ENCODE data around the gene COG1. TPM values are rescaled to one million over a fixed set of nuclear protein-coding genes. Genes with fewer than 3 reads are reported as not detected.
"Not testable (repeated sequence)": the region's sequence is repeated elsewhere in the genome, so short reads cannot be mapped to it uniquely, and the experiment has no call there.

The COG1 gene, protein sequence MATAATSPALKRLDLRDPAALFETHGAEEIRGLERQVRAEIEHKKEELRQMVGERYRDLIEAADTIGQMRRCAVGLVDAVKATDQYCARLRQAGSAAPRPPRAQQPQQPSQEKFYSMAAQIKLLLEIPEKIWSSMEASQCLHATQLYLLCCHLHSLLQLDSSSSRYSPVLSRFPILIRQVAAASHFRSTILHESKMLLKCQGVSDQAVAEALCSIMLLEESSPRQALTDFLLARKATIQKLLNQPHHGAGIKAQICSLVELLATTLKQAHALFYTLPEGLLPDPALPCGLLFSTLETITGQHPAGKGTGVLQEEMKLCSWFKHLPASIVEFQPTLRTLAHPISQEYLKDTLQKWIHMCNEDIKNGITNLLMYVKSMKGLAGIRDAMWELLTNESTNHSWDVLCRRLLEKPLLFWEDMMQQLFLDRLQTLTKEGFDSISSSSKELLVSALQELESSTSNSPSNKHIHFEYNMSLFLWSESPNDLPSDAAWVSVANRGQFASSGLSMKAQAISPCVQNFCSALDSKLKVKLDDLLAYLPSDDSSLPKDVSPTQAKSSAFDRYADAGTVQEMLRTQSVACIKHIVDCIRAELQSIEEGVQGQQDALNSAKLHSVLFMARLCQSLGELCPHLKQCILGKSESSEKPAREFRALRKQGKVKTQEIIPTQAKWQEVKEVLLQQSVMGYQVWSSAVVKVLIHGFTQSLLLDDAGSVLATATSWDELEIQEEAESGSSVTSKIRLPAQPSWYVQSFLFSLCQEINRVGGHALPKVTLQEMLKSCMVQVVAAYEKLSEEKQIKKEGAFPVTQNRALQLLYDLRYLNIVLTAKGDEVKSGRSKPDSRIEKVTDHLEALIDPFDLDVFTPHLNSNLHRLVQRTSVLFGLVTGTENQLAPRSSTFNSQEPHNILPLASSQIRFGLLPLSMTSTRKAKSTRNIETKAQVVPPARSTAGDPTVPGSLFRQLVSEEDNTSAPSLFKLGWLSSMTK
- total RNA-seq, result 10 to 100 TPM in 1 of 4 donors, 1 to 10 TPM in 3; 8.0 to 14.7 (median 9.2) TPM

DNA sequence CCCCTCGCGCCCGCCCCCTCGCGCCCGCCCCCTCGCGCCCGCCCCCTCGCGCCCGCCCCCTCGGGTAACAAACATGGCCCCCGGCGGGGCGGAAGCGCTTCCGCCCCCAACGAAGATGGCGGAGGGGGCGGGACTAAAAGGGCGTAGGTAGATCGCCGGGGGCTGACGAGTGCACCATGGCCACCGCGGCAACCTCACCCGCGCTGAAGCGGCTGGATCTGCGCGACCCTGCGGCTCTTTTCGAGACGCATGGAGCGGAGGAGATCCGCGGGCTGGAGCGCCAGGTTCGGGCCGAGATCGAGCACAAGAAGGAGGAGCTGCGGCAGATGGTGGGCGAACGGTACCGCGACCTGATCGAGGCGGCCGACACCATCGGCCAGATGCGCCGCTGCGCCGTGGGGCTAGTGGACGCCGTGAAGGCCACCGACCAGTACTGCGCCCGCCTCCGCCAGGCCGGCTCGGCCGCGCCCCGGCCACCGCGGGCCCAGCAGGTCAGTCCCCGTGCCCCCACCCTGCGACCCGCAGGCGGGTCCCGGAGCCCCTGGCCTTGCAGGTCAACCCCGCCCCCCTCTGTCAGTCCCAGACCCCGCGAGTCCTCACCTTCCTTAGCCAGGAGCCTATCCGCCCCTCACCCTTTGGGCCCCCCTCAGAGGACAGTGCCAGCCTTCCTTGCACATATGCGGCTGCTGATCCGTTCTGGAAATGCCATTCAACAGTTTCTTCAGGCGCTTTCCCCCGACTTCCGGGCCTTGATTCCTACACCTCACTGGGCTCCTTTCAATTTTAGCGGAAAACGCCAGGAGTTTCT lies at the start of gene COG1:
COG1 (plus strand) TSS at position 162 of the 808 bp plus-strand sequence; CDS start at position 177, 15 bp downstream.
- no peaks in the 10 kb centered on the region for H3K9me3 ChIP-seq
- TF ChIP-seq POLR2A (IDR thresholded peaks at IDR 0.05) (peak in 1 of 4 donors; percentile 28), CTCF (IDR thresholded peaks at IDR 0.05) (peak in 1 of 6 experiments; percentile 6)
- DNase-seq, result peak; percentile 35
- WGBS, 2 donors, result 0 to 1% methylated on average over 14 to 40 of the region's 84 CpGs
- H3K36me3 ChIP-seq, result peaks cover 9 to 18% (median 11%) of the 10 kb centered on the region in 3 donors
- peak within 1 kb of the TSS; percentile 85 to 95 (median 92) for H3K4me3 ChIP-seq
- peak within 1 kb of the TSS; percentile 87 to 94 (median 93) for H3K27ac ChIP-seq
- H3K4me1 ChIP-seq, result peaks cover 6 to 39% (median 11%) of the 10 kb centered on the region in 3 donors
- intact Hi-C loops (cut with DNase I), result loop anchor here (10.0 kb wide), 1 partner anchor 62 kb away; no protein-coding TSS in a partner anchor
- H3K27me3 ChIP-seq, result no peaks in the 10 kb centered on the region

DNA sequence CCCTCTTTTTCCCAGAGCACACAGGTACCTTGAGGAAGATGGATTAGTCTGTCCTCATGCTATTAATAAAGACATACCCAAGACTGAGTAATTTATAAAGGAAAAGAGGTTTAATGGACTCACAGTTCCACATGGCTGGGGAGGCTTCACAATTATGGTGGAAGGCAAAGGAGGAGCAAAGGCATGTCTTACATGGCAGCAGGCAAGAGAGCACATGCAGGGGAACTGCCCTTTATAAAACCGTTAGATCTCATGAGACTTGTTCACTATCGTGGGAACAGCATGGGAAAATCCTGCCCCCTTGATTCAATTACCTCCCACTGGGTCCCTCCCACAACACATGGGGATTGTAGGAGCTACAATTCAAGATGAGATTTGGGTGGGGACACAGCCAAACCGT lies 48.6 kb upstream of the COG1 start:
- DNase-seq; intact Hi-C loops (cut with DNase I); H3K9me3 ChIP-seq; H3K4me1 ChIP-seq; H3K27ac ChIP-seq; H3K36me3 ChIP-seq; H3K4me3 ChIP-seq: not testable (repeated sequence)
- H3K27me3 ChIP-seq, result peaks cover 0 to 32% (median 0%) of the 10 kb centered on the region in 4 donors
- WGBS, 2 donors, result 69 to 74% methylated on average over 3 of the region's 3 CpGs

DNA sequence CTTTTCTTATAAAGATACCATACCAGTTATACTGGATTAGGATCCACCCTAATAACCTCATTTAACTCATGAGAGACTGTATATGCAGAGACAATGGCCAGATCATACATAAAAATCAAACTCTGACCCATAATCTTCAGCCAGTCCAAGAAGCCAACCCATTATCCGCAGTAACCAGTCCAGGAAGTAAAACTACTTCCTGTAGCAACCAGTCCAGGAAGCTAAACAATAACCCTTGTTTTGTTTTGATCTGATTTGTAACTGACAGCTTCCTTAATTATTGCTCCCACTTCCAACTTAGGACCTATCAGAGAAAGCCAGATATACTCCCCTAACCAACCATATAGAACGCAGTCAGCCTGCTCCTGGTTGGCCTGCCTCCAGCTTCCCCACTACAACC lies 47.2 kb upstream of the COG1 start:
- DNase-seq, result no peak
- no peak for TF ChIP-seq CTCF (IDR thresholded peaks at IDR 0.05)
- TF ChIP-seq POLR2A (IDR thresholded peaks at IDR 0.05), result no peak
- no peak overlapping the region for H3K4me3 ChIP-seq
- H3K27me3 ChIP-seq, result peaks cover 0 to 34% (median 0%) of the 10 kb centered on the region in 4 donors
- 67 to 71% methylated on average over 2 of the region's 2 CpGs for WGBS, 2 donors
- intact Hi-C loops (cut with DNase I), result no loop called here
- no peaks in the 10 kb centered on the region for H3K9me3 ChIP-seq
- no peaks in the 10 kb centered on the region for H3K36me3 ChIP-seq
- peaks cover 0 to 8% (median 0%) of the 10 kb centered on the region in 3 donors for H3K4me1 ChIP-seq
- peak overlapping the region in 1 of 4 donors; percentile 29 for H3K27ac ChIP-seq

DNA sequence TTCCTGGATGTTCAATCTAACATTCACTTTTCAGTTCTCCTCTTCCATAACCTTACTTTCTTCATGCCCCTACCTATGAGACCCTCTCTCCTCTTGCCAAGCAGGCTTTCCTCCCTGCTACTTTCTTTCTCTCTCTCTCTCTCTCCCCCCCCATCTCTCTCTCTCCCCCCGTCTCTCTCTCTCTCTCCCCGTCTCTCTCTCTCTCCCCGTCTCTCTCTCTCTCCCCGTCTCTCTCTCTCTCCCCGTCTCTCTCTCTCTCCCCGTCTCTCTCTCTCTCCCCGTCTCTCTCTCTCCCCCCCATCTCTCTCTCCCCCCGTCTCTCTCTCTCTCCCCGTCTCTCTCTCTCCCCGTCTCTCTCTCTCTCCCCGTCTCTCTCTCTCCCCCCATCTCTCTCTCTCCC lies 45.1 kb upstream of the COG1 start:
- DNase-seq; H3K4me3 ChIP-seq; H3K9me3 ChIP-seq; H3K36me3 ChIP-seq; H3K4me1 ChIP-seq; H3K27ac ChIP-seq; intact Hi-C loops (cut with DNase I): not testable (repeated sequence)
- WGBS, 2 donors, result 60 to 83% methylated on average over 2 to 6 of the region's 11 CpGs
- peaks cover 0 to 32% (median 0%) of the 10 kb centered on the region in 4 donors for H3K27me3 ChIP-seq

GRCh38 chr17:73148540-73149334 lies 44.1 kb upstream of the COG1 start:
- TF ChIP-seq CTCF (IDR thresholded peaks at IDR 0.05), result no peak
- no peak for TF ChIP-seq POLR2A (IDR thresholded peaks at IDR 0.05)
- Histone ChIP-seq H3K36me3 (no peaks in the 10 kb centered on the region), H3K9me3 (no peaks in the 10 kb centered on the region), H3K27me3 (peaks cover 0 to 32% (median 0%) of the 10 kb centered on the region in 4 donors), H3K4me1 (no peaks in the 10 kb centered on the region), H3K27ac (no peak overlapping the region), H3K4me3 (no peak overlapping the region)
- DNase-seq, result no peak
- intact Hi-C loops (cut with DNase I), result no loop called here
- 63 to 74% methylated on average over 6 of the region's 6 CpGs for WGBS, 2 donors

- H3K27ac ChIP-seq; H3K9me3 ChIP-seq; intact Hi-C loops (cut with DNase I); H3K4me1 ChIP-seq; H3K36me3 ChIP-seq; H3K4me3 ChIP-seq; DNase-seq: not testable (repeated sequence)
- peaks cover 0 to 32% (median 0%) of the 10 kb centered on the region in 4 donors for H3K27me3 ChIP-seq
- WGBS, 2 donors, result 50 to 64% methylated on average over 13 to 14 of the region's 14 CpGs
These were observed 42.1 kb upstream of the COG1 start for GRCh38 chr17:73150622-73151300.

All from esophagus squamous epithelium (tissue), 5 donors.